ENCODE data around the gene STK4. TPM values are rescaled to one million over a fixed set of nuclear protein-coding genes. Genes with fewer than 3 reads are reported as not detected.

The STK4 gene
- total and polyA plus RNA-seq, 2 donors from 2014 or later, result 4.3 to 41.0 TPM

DNA sequence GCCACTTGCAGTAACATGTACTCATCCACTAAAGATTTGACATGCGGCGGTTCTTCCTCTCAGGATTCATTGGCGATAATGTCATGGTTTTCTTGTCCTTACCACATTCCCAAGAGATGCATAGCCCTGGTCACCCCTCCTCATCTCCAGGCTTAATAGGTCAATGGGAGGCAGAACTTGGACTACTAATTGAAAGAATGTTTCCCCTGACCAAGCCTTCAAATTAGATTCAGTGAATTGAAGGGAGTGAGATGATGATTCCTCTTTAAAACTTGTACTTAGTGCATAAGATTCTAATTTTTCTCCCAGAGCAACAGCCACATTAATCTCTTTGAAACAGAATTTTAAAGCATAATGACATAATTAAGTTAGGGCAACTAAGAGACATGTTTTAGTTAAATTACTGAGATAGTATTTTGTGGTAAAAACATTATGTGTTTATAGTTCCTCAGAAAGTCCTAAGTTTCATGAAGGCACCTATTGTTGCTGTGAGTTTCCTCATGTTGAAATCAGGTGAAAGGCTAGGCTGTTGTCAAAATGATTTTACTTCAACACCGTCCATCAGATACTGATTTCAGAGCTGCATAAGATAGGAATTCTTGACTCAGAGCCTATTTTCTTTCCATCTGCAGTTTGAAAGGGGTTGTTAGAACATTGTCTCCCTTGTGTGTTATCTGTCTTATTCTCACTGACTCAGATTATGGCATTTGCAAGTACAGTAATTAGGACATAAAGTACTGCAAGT lies 48.5 kb downstream of the STK4 start:
- H3K27ac ChIP-seq (ENCODE audit: low read depth in 2 of 2, low read length in 2 of 2), result no peak overlapping the region
- intact Hi-C loops (cut with DNase I), result no loop called here
- H3K4me1 ChIP-seq (ENCODE audit: control insufficient read depth in 2 of 3, insufficient read depth in 2 of 3, low read depth in 1 of 3, low read length in 3 of 3), result no peaks in the 10 kb centered on the region
- no peak overlapping the region for H3K9ac ChIP-seq (ENCODE audit: low read length in 3 of 3)
- no peak for TF ChIP-seq CTCF (IDR thresholded peaks at IDR 0.05; ENCODE audit: borderline replicate concordance, extremely low read depth, insufficient read depth)
- H3K36me3 ChIP-seq (ENCODE audit: control insufficient read depth in 2 of 3, insufficient read depth in 3 of 3, low read length in 3 of 3), result no peaks in the 10 kb centered on the region
- DNase-seq, result no peak
- H3K27me3 ChIP-seq (ENCODE audit: control insufficient read depth, insufficient read depth, low read length), result no peaks in the 10 kb centered on the region
- no peak for FAIRE-seq
- H3K4me3 ChIP-seq (ENCODE audit: low read length in 3 of 3), result no peak overlapping the region
- no peaks in the 10 kb centered on the region for H3K9me3 ChIP-seq (ENCODE audit: control insufficient read depth in 2 of 3, insufficient read depth in 1 of 3, low read length in 3 of 3)

DNA sequence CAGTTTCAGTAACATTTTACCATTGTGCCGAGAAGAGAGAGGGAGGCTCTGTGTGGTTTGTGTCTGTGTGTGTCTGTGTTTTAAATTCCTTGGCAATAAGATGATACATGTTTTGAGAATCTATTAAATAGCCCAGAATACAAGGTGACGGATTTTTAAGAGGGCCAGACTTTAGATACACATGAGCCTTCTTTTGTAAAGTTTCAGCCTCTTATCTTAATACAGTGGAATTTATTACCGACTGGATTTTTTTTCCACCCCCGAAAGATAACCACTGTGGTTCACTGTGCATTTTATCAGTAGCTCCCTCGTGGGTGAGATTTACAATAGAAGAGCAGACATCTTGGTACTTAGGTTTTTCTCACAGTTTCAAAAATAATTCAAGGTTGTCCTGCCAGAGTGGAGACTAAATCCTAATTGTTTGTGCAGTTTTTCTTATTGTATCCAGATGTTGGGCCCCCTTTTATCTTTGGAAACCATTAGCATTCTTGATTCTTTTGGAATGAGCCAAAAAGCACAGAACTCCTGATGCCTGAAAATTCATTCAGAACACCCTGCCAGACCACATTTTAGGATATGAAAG lies 49.9 kb downstream of the STK4 start:
- intact Hi-C loops (cut with DNase I), result no loop called here
- Histone ChIP-seq H3K27me3 (ENCODE audit: control insufficient read depth, insufficient read depth, low read length) (no peaks in the 10 kb centered on the region), H3K4me1 (ENCODE audit: control insufficient read depth in 2 of 3, insufficient read depth in 2 of 3, low read depth in 1 of 3, low read length in 3 of 3) (no peaks in the 10 kb centered on the region), H3K9me3 (ENCODE audit: control insufficient read depth in 2 of 3, insufficient read depth in 1 of 3, low read length in 3 of 3) (no peaks in the 10 kb centered on the region), H3K27ac (ENCODE audit: low read depth in 2 of 2, low read length in 2 of 2) (no peak overlapping the region), H3K9ac (ENCODE audit: low read length in 3 of 3) (no peak overlapping the region), H3K4me3 (ENCODE audit: low read length in 3 of 3) (no peak overlapping the region), H3K36me3 (ENCODE audit: control insufficient read depth in 2 of 3, insufficient read depth in 3 of 3, low read length in 3 of 3) (no peaks in the 10 kb centered on the region)
- FAIRE-seq (no peak), DNase-seq (peak in 1 of 5 donors; percentile 25)
- TF ChIP-seq CTCF (IDR thresholded peaks at IDR 0.05; ENCODE audit: borderline replicate concordance, extremely low read depth, insufficient read depth), result no peak

- intact Hi-C loops (cut with DNase I), result no loop called here
- no peak for TF ChIP-seq CTCF (IDR thresholded peaks at IDR 0.05; ENCODE audit: borderline replicate concordance, extremely low read depth, insufficient read depth)
- FAIRE-seq, result no peak
These were observed 51.0 kb downstream of the STK4 start for GRCh38 chr20:45017281-45017680.

More at GRCh38 chr20:45017281-45017680, 51.0 kb downstream of the STK4 start:
- Histone ChIP-seq H3K27ac (ENCODE audit: low read depth in 2 of 2, low read length in 2 of 2) (no peak overlapping the region), H3K9me3 (ENCODE audit: control insufficient read depth in 2 of 3, insufficient read depth in 1 of 3, low read length in 3 of 3) (no peaks in the 10 kb centered on the region), H3K4me3 (ENCODE audit: low read length in 3 of 3) (no peak overlapping the region), H3K4me1 (ENCODE audit: control insufficient read depth in 2 of 3, insufficient read depth in 2 of 3, low read depth in 1 of 3, low read length in 3 of 3) (no peaks in the 10 kb centered on the region), H3K36me3 (ENCODE audit: control insufficient read depth in 2 of 3, insufficient read depth in 3 of 3, low read length in 3 of 3) (no peaks in the 10 kb centered on the region), H3K9ac (ENCODE audit: low read length in 3 of 3) (no peak overlapping the region), H3K27me3 (ENCODE audit: control insufficient read depth, insufficient read depth, low read length) (no peaks in the 10 kb centered on the region)
- DNase-seq, result no peak

Data from kidney (tissue), 14 donors.